Bronchial epithelial cell (primary cell): Measurements from ENCODE around the gene NFKBIA. TPM values are rescaled to one million over a fixed set of nuclear protein-coding genes. Genes with fewer than 3 reads are reported as not detected.

ENCODE experiments used
- DNase-seq: peaks from one replicate; pipeline ENCODE4 v3.0.0-alpha.2; 2010; ENCODE audit warnings: low read depth
- FAIRE-seq: peaks from 2 replicates; lab custom pipeline; 2011; peaks lifted over from hg19 to GRCh38; lab: Jason Lieb, UNC
- H3K27me3 ChIP-seq: 2 replicates; pipeline ENCODE4 v1.5.1; 2011; ENCODE audit warnings: low read length; ENCODE audit not compliant: control insufficient read depth, insufficient read depth
- H3K36me3 ChIP-seq: 2 replicates; pipeline ENCODE4 v1.5.1; 2011; ENCODE audit warnings: low read length; ENCODE audit not compliant: control insufficient read depth, insufficient read depth
- H3K4me3 ChIP-seq: 2 replicates; pipeline ENCODE4 v1.5.1; 2011; ENCODE audit warnings: mild to moderate bottlenecking, low read depth, low read length, control low read depth
- CTCF ChIP-seq: IDR thresholded peaks from 2 replicates; pipeline ENCODE4 v1.5.1; 2011; ENCODE audit warnings: mild to moderate bottlenecking, moderate library complexity, low read length, control low read depth, inconsistent platforms; ENCODE audit not compliant: insufficient read depth, severe bottlenecking
- total RNA-seq: library from RNA; depleted of rRNA; stranded (reverse); fragments of >200 nt; gene quantifications from 2 replicates; pipeline ENCODE4 v1.2.1, GENCODE V29; 2014

NFKBIA gene
- total RNA-seq, 1 donor from 2014 or later = 60.6 TPM

GRCh38 chr14:35406506-35407305 is 2.2 kb upstream of the NFKBIA start:
- Histone ChIP-seq H3K4me3 (no peak overlapping the region), H3K36me3 (peaks cover 16% of the 10 kb centered on the region), H3K27me3 (no peaks in the 10 kb centered on the region)
- peak; percentile 84 for DNase-seq
- no peak for FAIRE-seq
- TF ChIP-seq CTCF = peak; percentile 68

- Histone ChIP-seq H3K36me3 (peaks cover 20% of the 10 kb centered on the region), H3K27me3 (no peaks in the 10 kb centered on the region), H3K4me3 (no peak overlapping the region)
- FAIRE-seq (no peak), DNase-seq (no peak)
- no peak for TF ChIP-seq CTCF
These were observed 1.5 kb upstream of the NFKBIA start for GRCh38 chr14:35406090-35406489.

GRCh38 chr14:35405304-35405996 is 901 bp upstream of the NFKBIA start:
- TF ChIP-seq CTCF = no peak
- H3K4me3 ChIP-seq = peak overlapping the region; percentile 94
- H3K36me3 ChIP-seq = peaks cover 23% of the 10 kb centered on the region
- FAIRE-seq (no peak), DNase-seq (peak; percentile 16)
- H3K27me3 ChIP-seq = no peaks in the 10 kb centered on the region

- H3K36me3 ChIP-seq = peaks cover 23% of the 10 kb centered on the region
- FAIRE-seq = no peak
- peak overlapping the region; percentile 94 for H3K4me3 ChIP-seq
- no peaks in the 10 kb centered on the region for H3K27me3 ChIP-seq
- peak; percentile 75 for DNase-seq
- peak; percentile 4 for TF ChIP-seq CTCF
These were observed 723 bp downstream of the NFKBIA start for GRCh38 chr14:35403603-35404448.

- Histone ChIP-seq H3K36me3 (peaks cover 23% of the 10 kb centered on the region), H3K4me3 (peak overlapping the region; percentile 94), H3K27me3 (no peaks in the 10 kb centered on the region)
- TF ChIP-seq CTCF = no peak
- FAIRE-seq (no peak), DNase-seq (peak; percentile 71)
These were observed 1.4 kb downstream of the NFKBIA start for GRCh38 chr14:35403114-35403602.
